Lower lobe of right lung (tissue), 2 donors: Measurements from ENCODE around the gene NOD2. TPM values are rescaled to one million over a fixed set of nuclear protein-coding genes. Genes with fewer than 3 reads are reported as not detected.

ENCODE experiments used
- ATAC-seq, 2 donors: fragments of 200-7000 bp; cut with Tn5 transposase; one replicate each; pipeline ENCODE4 v1.9.1; 2020 to 2022; ENCODE audit warnings: mild to moderate bottlenecking in 2 of 2, moderate library complexity in 2 of 2
- DNase-seq: peaks from one replicate; pipeline ENCODE4 v3.0.0-alpha.2; 2020
- H3K27ac ChIP-seq: fragments of 200-600 bp; one replicate; pipeline ENCODE4 v1.8.0; 2022
- H3K27me3 ChIP-seq: fragments of 200-600 bp; one replicate; pipeline ENCODE4 v1.8.0; 2022; ENCODE audit warnings: low read depth
- H3K36me3 ChIP-seq: fragments of 200-600 bp; one replicate; pipeline ENCODE4 v1.8.0; 2022; ENCODE audit warnings: mild to moderate bottlenecking
- H3K4me1 ChIP-seq: fragments of 200-600 bp; one replicate; pipeline ENCODE4 v1.8.0; 2022
- H3K4me3 ChIP-seq: fragments of 200-600 bp; one replicate; pipeline ENCODE4 v1.8.0; 2022; ENCODE audit warnings: mild to moderate bottlenecking
- H3K9me3 ChIP-seq: fragments of 200-600 bp; one replicate; pipeline ENCODE4 v1.8.0; 2022
- CTCF ChIP-seq: fragments of 200-600 bp; IDR thresholded peaks from one replicate; pipeline ENCODE4 v1.8.0; 2022; ENCODE audit warnings: antibody characterized with exemption, mild to moderate bottlenecking
- intact Hi-C: fragments of 100-400 bp; cut with DNase I; formaldehyde crosslinking; loops from one replicate; pipeline ENCODE4 v1.11.0; 2022
- total RNA-seq: library from RNA; stranded (reverse); fragmentation: NEBNext Ultra II Directional; extraction: Animal tissue kit (Norgen Biotek cat#: 25700); gene quantifications from one replicate; pipeline ENCODE4 v1.2.1, GENCODE V29; 2021
- donor health status: DM: no; HTN: yes; CAD: no; lungs with severe emphysema.

NOD2 gene
- total RNA-seq, 1 donor from 2014 or later, result 13.2 TPM

GRCh38 chr16:50765260-50765659 is 71.9 kb downstream of the NOD2 start:
- DNase-seq (no peak), ATAC-seq (no peak)
- no peak for TF ChIP-seq CTCF
- Histone ChIP-seq H3K27me3 (no peaks in the 10 kb centered on the region), H3K4me1 (peaks cover 6% of the 10 kb centered on the region), H3K9me3 (peaks cover 10% of the 10 kb centered on the region), H3K36me3 (peaks cover 16% of the 10 kb centered on the region), H3K4me3 (no peak overlapping the region), H3K27ac (no peak overlapping the region)
- intact Hi-C loops, result no loop called here

GRCh38 chr16:50765861-50766260 is 72.5 kb downstream of the NOD2 start:
- DNase-seq (no peak), ATAC-seq (no peak)
- TF ChIP-seq CTCF, result no peak
- Histone ChIP-seq H3K4me1 (peaks cover 6% of the 10 kb centered on the region), H3K4me3 (no peak overlapping the region), H3K27ac (no peak overlapping the region), H3K27me3 (no peaks in the 10 kb centered on the region), H3K9me3 (peaks cover 10% of the 10 kb centered on the region), H3K36me3 (peaks cover 11% of the 10 kb centered on the region)
- intact Hi-C loops, result no loop called here

- TF ChIP-seq CTCF, result no peak
- H3K9me3 ChIP-seq, result peaks cover 10% of the 10 kb centered on the region
- H3K4me3 ChIP-seq, result no peak overlapping the region
- H3K4me1 ChIP-seq, result no peaks in the 10 kb centered on the region
- intact Hi-C loops, result no loop called here
- no peak overlapping the region for H3K27ac ChIP-seq
- peaks cover 11% of the 10 kb centered on the region for H3K36me3 ChIP-seq
- H3K27me3 ChIP-seq, result no peaks in the 10 kb centered on the region
- DNase-seq (no peak), ATAC-seq (no peak)
Observed at GRCh38 chr16:50767197-50767596, 73.8 kb downstream of the NOD2 start.

- Histone ChIP-seq H3K4me1 (no peaks in the 10 kb centered on the region), H3K36me3 (peaks cover 16% of the 10 kb centered on the region), H3K27me3 (no peaks in the 10 kb centered on the region), H3K9me3 (peaks cover 1% of the 10 kb centered on the region), H3K4me3 (no peak overlapping the region), H3K27ac (no peak overlapping the region)
- intact Hi-C loops, result no loop called here
- TF ChIP-seq CTCF, result no peak
- no peak for ATAC-seq
- no peak for DNase-seq
Observed at GRCh38 chr16:50771366-50771765, 78.0 kb downstream of the NOD2 start.

GRCh38 chr16:50774405-50774804 is 81.0 kb downstream of the NOD2 start:
- H3K4me3 ChIP-seq, result no peak overlapping the region
- H3K9me3 ChIP-seq, result no peaks in the 10 kb centered on the region
- H3K4me1 ChIP-seq, result no peaks in the 10 kb centered on the region
- peaks cover 35% of the 10 kb centered on the region for H3K36me3 ChIP-seq
- intact Hi-C loops, result no loop called here
- TF ChIP-seq CTCF, result no peak
- H3K27ac ChIP-seq, result no peak overlapping the region
- ATAC-seq, result no peak
- no peaks in the 10 kb centered on the region for H3K27me3 ChIP-seq
- no peak for DNase-seq

- DNase-seq (no peak), ATAC-seq (no peak)
- TF ChIP-seq CTCF, result no peak
- intact Hi-C loops, result no loop called here
- no peak overlapping the region for H3K4me3 ChIP-seq
- peaks cover 41% of the 10 kb centered on the region for H3K36me3 ChIP-seq
- H3K9me3 ChIP-seq, result no peaks in the 10 kb centered on the region
- H3K4me1 ChIP-seq, result no peaks in the 10 kb centered on the region
- H3K27me3 ChIP-seq, result no peaks in the 10 kb centered on the region
- H3K27ac ChIP-seq, result no peak overlapping the region
Observed at GRCh38 chr16:50774960-50775359, 81.6 kb downstream of the NOD2 start.
